Measurements from ENCODE around the gene FKBP5. TPM values are rescaled to one million over a fixed set of nuclear protein-coding genes. Genes with fewer than 3 reads are reported as not detected.

FKBP5 gene
- total and polyA plus RNA-seq, 9 of the 15 experiments (the other 6 are each of a cell fraction or from before 2014, with no cell fraction given) = 32.7 to 151 (median 75.0) TPM

DNA sequence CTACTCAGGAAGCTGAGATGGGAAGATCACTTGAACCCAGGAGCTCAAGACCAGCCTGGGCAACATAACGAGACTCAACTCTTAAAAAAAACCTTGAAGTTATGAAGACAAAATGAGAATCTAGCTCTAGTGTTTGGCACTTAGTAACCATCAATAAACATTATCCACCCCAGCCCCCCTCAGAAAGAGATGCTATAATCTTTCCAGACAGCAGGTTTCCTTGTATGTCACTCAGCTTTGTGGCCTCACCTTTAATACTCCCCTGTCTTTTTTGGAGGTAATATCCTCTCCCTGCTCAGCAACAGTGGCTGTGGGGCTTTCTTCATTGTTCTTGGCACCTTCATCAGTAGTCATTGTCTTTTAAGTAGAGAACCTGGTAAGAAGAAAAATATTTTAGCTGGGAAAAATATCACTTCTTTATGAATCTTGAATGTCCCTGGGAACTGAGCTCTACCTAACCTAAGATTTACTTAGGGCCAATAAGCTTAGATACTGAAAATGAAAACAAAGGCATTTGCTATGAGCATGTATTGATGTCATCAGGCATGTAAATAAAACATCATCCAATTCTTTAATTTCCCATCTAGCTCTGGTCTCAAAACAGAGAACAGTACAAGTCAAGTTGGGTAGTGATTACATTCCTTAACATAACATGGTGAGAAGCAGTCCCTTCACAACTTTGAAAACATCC lies 46.1 kb downstream of the FKBP5 start:
- Histone ChIP-seq H2AFZ (ENCODE audit: low read depth, low read length) (no peak overlapping the region), H3K4me2 (ENCODE audit: insufficient read depth, low read length) (no peak overlapping the region), H3K27me3 (ENCODE audit: control insufficient read depth in 2 of 2, insufficient read depth in 2 of 2, low read length in 2 of 2) (no peaks in the 10 kb centered on the region), H3K36me3 (ENCODE audit: control insufficient read depth, insufficient read depth, low read length) (peaks cover 78% of the 10 kb centered on the region), H3K9me1 (ENCODE audit: control insufficient read depth, insufficient read depth, low read length) (no peaks in the 10 kb centered on the region), H4K20me1 (replicated peaks; ENCODE audit: control insufficient read depth, insufficient read depth, low read length) (no peaks in the 10 kb centered on the region; the same call in 1 of the 2 replicates), H3K4me3 (no peak overlapping the region), H3K27ac (ENCODE audit: extremely low read depth, low read depth, low read length) (no peak overlapping the region), H3K9me3 (replicated peaks; ENCODE audit: control insufficient read depth, insufficient read depth, low read depth, low read length) (no peaks in the 10 kb centered on the region), H3K9ac (ENCODE audit: insufficient read depth in 1 of 2, low read depth in 2 of 2, low read length in 2 of 2) (no peak overlapping the region), H3K79me2 (ENCODE audit: control insufficient read depth, insufficient read depth, low read length) (peaks cover 49% of the 10 kb centered on the region), H3K4me1 (replicated peaks in 1 of 2; ENCODE audit: control insufficient read depth in 2 of 2, insufficient read depth in 2 of 2, low read length in 2 of 2) (peaks cover 0 to 6% of the 10 kb centered on the region in 2 experiments; a peak in 2 of 5 replicates)
- in situ Hi-C loops (cut with MboI) = no loop called here
- DNase-seq (ENCODE audit: extremely low read depth in 1 of 4, low spot score in 3 of 4) (no peak), ATAC-seq (no peak), FAIRE-seq (no peak)
- WGBS (ENCODE audit: insufficient coverage, low coverage, missing lambda C conversion rate) = 88% methylated on average over 1 of the region's 1 CpG
- TF ChIP-seq GTF2E2 (tag; IDR thresholded peaks at IDR 0.05) = no peak
- TF ChIP-seq, protein P1, sequence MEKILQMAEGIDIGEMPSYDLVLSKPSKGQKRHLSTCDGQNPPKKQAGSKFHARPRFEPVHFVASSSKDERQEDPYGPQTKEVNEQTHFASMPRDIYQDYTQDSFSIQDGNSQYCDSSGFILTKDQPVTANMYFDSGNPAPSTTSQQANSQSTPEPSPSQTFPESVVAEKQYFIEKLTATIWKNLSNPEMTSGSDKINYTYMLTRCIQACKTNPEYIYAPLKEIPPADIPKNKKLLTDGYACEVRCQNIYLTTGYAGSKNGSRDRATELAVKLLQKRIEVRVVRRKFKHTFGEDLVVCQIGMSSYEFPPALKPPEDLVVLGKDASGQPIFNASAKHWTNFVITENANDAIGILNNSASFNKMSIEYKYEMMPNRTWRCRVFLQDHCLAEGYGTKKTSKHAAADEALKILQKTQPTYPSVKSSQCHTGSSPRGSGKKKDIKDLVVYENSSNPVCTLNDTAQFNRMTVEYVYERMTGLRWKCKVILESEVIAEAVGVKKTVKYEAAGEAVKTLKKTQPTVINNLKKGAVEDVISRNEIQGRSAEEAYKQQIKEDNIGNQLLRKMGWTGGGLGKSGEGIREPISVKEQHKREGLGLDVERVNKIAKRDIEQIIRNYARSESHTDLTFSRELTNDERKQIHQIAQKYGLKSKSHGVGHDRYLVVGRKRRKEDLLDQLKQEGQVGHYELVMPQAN (IDR thresholded peaks at IDR 0.05; ENCODE audit: borderline replicate concordance) = no peak
- TF ChIP-seq GABPB1 (CRISPR knock-in tag; IDR thresholded peaks at IDR 0.05) = no peak
- TF ChIP-seq STAG1 (CRISPR knock-in tag; IDR thresholded peaks at IDR 0.05; ENCODE audit: borderline replicate concordance) = no peak
- TF ChIP-seq, protein P2, sequence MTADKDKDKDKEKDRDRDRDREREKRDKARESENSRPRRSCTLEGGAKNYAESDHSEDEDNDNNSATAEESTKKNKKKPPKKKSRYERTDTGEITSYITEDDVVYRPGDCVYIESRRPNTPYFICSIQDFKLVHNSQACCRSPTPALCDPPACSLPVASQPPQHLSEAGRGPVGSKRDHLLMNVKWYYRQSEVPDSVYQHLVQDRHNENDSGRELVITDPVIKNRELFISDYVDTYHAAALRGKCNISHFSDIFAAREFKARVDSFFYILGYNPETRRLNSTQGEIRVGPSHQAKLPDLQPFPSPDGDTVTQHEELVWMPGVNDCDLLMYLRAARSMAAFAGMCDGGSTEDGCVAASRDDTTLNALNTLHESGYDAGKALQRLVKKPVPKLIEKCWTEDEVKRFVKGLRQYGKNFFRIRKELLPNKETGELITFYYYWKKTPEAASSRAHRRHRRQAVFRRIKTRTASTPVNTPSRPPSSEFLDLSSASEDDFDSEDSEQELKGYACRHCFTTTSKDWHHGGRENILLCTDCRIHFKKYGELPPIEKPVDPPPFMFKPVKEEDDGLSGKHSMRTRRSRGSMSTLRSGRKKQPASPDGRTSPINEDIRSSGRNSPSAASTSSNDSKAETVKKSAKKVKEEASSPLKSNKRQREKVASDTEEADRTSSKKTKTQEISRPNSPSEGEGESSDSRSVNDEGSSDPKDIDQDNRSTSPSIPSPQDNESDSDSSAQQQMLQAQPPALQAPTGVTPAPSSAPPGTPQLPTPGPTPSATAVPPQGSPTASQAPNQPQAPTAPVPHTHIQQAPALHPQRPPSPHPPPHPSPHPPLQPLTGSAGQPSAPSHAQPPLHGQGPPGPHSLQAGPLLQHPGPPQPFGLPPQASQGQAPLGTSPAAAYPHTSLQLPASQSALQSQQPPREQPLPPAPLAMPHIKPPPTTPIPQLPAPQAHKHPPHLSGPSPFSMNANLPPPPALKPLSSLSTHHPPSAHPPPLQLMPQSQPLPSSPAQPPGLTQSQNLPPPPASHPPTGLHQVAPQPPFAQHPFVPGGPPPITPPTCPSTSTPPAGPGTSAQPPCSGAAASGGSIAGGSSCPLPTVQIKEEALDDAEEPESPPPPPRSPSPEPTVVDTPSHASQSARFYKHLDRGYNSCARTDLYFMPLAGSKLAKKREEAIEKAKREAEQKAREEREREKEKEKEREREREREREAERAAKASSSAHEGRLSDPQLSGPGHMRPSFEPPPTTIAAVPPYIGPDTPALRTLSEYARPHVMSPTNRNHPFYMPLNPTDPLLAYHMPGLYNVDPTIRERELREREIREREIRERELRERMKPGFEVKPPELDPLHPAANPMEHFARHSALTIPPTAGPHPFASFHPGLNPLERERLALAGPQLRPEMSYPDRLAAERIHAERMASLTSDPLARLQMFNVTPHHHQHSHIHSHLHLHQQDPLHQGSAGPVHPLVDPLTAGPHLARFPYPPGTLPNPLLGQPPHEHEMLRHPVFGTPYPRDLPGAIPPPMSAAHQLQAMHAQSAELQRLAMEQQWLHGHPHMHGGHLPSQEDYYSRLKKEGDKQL (CRISPR knock-in tag; IDR thresholded peaks at IDR 0.05; ENCODE audit: borderline replicate concordance) = no peak
- no peak for TF ChIP-seq CHD4 (IDR thresholded peaks at IDR 0.05; ENCODE audit: insufficient read depth, insufficient replicate concordance, low read depth, low read length, poor library complexity, severe bottlenecking)
- no peak for TF ChIP-seq ZNF282 (CRISPR knock-in tag; IDR thresholded peaks at IDR 0.05)
- no peak for TF ChIP-seq RCOR1 (IDR thresholded peaks at IDR 0.05; ENCODE audit: borderline replicate concordance in 1 of 2, low read depth in 2 of 2, low read length in 2 of 2)
- TF ChIP-seq XRCC3 (IDR thresholded peaks at IDR 0.05) = no peak
- TF ChIP-seq, protein P3, sequence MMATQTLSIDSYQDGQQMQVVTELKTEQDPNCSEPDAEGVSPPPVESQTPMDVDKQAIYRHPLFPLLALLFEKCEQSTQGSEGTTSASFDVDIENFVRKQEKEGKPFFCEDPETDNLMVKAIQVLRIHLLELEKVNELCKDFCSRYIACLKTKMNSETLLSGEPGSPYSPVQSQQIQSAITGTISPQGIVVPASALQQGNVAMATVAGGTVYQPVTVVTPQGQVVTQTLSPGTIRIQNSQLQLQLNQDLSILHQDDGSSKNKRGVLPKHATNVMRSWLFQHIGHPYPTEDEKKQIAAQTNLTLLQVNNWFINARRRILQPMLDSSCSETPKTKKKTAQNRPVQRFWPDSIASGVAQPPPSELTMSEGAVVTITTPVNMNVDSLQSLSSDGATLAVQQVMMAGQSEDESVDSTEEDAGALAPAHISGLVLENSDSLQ (IDR thresholded peaks at IDR 0.05) = no peak
- TF ChIP-seq ZBTB1 (CRISPR knock-in tag; IDR thresholded peaks at IDR 0.05; ENCODE audit: borderline replicate concordance, low read depth) = no peak
- no peak for TF ChIP-seq ZNF830 (CRISPR knock-in tag; IDR thresholded peaks at IDR 0.05)
- BruUV-seq (replicated peaks) = no TSS peak
- ChIA-PET CTCF (ENCODE audit: low intra/inter-chr PET ratio) (no interaction called here), POLR2A (interaction anchor here (0.7 to 2.4 kb wide), 9 partner anchors 8 to 1547 kb away, joined by 3 to 11 read pairs (median 3); no protein-coding TSS in a partner anchor)
- intact Hi-C loops (cut with micrococcal nuclease) = no loop called here
